OCI-LY3 (cell line): ENCODE data around the gene LGALSL.

Experiments
- CTCF ChIP-seq: fragments of 200-600, 300-600 bp; sonication (generic); IDR thresholded peaks from 2 replicates; pipeline ENCODE4 v1.5.1; 2014; ENCODE audit warnings: antibody characterized with exemption, low read length, low read depth
- EZH2phosphoT487 ChIP-seq: fragments of 200-600 bp; shearing (Covaris generic); IDR thresholded peaks from 2 replicates; pipeline ENCODE4 v1.6.1; 2018; ENCODE audit warnings: antibody characterized with exemption, mixed run types, low read depth

GRCh38 chr2:64454386-64455332, 697 bp downstream of the LGALSL start:
- TF ChIP-seq CTCF (no peak), EZH2phosphoT487 (no peak)
